Psoas muscle (tissue), 8 donors: Measurements from ENCODE around the gene THBD. TPM values are rescaled to one million over a fixed set of nuclear protein-coding genes. Genes with fewer than 3 reads are reported as not detected.

Experiments
- ATAC-seq, 4 donors: fragments of 200-7000 bp; cut with Tn5 transposase; one replicate each; pipeline ENCODE4 v1.9.1; 2020; ENCODE audit warnings: moderate library complexity in 3 of 4, mild to moderate bottlenecking in 2 of 4
- DNase-seq, 2 donors: peaks; one replicate each; pipeline ENCODE4 v3.0.0-alpha.2; 2020
- H3K27ac ChIP-seq: fragments of 200-600 bp; one replicate; pipeline ENCODE4 v1.8.0; 2022
- H3K27me3 ChIP-seq, 3 donors: fragments of 200-600 bp in 1 of 3; one replicate each; pipeline versions ENCODE4 v1.6.1 to v1.8.0; 2013 to 2022; ENCODE audit warnings: low read length in 2 of 3, mild to moderate bottlenecking in 2 of 3, moderate library complexity in 1 of 3; ENCODE audit not compliant: insufficient read depth in 3 of 3
- H3K36me3 ChIP-seq, 2 donors: fragments of 200-600 bp in 1 of 2; one replicate each; pipeline versions ENCODE4 v1.6.1 to v1.8.0; 2013 to 2022; ENCODE audit warnings: low read depth in 1 of 2, mild to moderate bottlenecking in 1 of 2, moderate library complexity in 1 of 2; ENCODE audit not compliant: insufficient read depth in 1 of 2
- H3K4me1 ChIP-seq: fragments of 200-600 bp; one replicate; pipeline ENCODE4 v1.8.0; 2022
- H3K4me3 ChIP-seq: fragments of 200-600 bp; one replicate; pipeline ENCODE4 v1.8.0; 2022; ENCODE audit warnings: mild to moderate bottlenecking
- H3K9me3 ChIP-seq: fragments of 200-600 bp; one replicate; pipeline ENCODE4 v1.8.0; 2022
- WGBS, 3 donors: extraction: QIAGEN DNeasy Blood & Tissue Kit; methylation state at CpG; one replicate each; pipeline versions ENCODE4 v1.1.6 to v1.1.7; 2013; 5-methylcytosine and 5-hydroxymethylcytosine counted together
- intact Hi-C, 2 donors: fragments of 100-400 bp; cut with DNase I; formaldehyde crosslinking; loops; one replicate each; pipeline versions ENCODE4 v1.11.0 to v1.14.2; 2022
- polyA plus RNA-seq, 3 donors: library from polyadenylated mRNA; stranded (reverse); fragments of 200-250 nt; gene quantifications; one replicate each; pipeline ENCODE4 v1.2.3, GENCODE V29; 2013
- total RNA-seq, 4 donors: library from RNA; stranded (reverse); fragmentation: NEBNext Ultra II Directional in 2 of 4; extraction: Animal tissue kit (Norgen Biotek cat#: 25700) in 2 of 4; gene quantifications; one replicate each; pipeline versions ENCODE4 v1.2.1 to v1.2.4, GENCODE V29; 2021 to 2023
- TF ChIP-seq, protein P1 (sequence below): fragments of 200-600 bp; IDR thresholded peaks from one replicate; pipeline ENCODE4 v1.8.0; 2022; ENCODE audit warnings: antibody characterized with exemption
- donor health status: healthy with polysubstance abuse.
- donor health status: DM: no; HTN: no; CAD: no; lungs with moderate emphysema.
- donor health status: Bipolar disorder and iron deficiency.
- donor health status: healthy.
- donor health status: DM: yes; HTN: yes; CAD: no.
- donor health status: DM: no; HTN: no; CAD: no.
- donor health status: DM: no; HTN: no; CAD: no.
- donor health status: DM: yes; HTN: yes; CAD: no.

THBD gene
- total and polyA plus RNA-seq, 7 donors, result 6.5 to 604 (median 50.0) TPM

DNA sequence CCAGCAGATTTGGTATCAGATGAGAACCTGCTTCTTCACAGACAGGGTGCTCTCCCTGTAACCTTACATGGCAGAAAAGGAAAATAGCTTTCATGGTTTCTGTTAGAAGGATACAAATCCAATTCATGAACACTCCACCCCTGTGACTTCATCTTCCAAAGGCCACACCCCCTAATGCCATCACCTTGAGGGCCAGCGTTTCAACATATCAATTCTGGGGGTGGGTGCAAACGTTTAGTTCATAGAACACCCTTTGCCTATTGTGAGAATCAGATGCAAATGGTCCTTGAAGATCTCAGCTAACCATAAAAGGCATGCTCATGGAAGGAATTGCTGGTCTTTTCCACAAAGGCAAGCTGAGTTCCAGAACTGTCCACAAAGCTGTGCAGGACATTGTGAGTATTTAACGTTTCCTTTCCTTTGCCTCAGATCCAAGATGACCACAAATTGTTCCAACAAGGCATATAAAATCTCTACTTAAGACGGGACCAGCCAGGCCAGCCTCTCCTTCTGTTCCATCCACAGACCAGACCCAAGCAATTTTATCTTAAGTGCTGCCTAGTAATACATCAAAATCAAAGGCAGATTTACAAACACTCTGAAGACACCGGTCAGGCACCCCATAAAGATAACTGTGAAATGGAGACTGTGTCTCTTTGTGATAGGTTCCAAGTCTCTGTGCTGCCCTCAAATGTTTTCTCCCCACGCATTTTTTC lies 49.1 kb downstream of the THBD start:
- H3K27ac ChIP-seq, result no peak overlapping the region
- H3K9me3 ChIP-seq, result no peaks in the 10 kb centered on the region
- no peaks in the 10 kb centered on the region for H3K4me1 ChIP-seq
- no peaks in the 10 kb centered on the region for H3K27me3 ChIP-seq
- TF ChIP-seq, protein P1, sequence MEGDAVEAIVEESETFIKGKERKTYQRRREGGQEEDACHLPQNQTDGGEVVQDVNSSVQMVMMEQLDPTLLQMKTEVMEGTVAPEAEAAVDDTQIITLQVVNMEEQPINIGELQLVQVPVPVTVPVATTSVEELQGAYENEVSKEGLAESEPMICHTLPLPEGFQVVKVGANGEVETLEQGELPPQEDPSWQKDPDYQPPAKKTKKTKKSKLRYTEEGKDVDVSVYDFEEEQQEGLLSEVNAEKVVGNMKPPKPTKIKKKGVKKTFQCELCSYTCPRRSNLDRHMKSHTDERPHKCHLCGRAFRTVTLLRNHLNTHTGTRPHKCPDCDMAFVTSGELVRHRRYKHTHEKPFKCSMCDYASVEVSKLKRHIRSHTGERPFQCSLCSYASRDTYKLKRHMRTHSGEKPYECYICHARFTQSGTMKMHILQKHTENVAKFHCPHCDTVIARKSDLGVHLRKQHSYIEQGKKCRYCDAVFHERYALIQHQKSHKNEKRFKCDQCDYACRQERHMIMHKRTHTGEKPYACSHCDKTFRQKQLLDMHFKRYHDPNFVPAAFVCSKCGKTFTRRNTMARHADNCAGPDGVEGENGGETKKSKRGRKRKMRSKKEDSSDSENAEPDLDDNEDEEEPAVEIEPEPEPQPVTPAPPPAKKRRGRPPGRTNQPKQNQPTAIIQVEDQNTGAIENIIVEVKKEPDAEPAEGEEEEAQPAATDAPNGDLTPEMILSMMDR, result no peak
- intact Hi-C loops, result no loop called here
- DNase-seq (no peak), ATAC-seq (no peak)
- H3K4me3 ChIP-seq, result no peak overlapping the region
- WGBS, 3 donors, result 63 to 72% (median 66%) methylated on average over 6 of the region's 6 CpGs
- no peaks in the 10 kb centered on the region for H3K36me3 ChIP-seq

DNA sequence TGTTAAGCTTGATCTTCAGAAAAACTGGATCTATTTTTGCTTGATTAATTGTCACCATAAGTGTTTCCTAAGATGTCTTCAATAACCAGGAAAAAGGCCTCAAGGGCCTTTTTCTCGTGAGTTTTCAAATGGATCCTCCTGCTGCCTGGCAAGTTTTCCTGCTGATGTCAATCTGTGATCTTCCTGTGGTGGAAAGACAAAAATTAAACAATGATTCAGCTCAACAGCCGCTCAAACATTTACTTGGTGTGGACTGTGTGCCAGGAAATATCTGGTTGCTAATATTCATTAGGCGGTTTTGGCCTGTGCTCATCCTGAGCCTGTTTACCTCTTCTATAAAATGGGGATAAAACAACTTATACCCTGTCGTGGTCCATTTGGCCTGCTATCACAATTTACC lies 49.7 kb downstream of the THBD start:
- ATAC-seq (no peak), DNase-seq (no peak)
- 55 to 60% (median 56%) methylated on average over 4 of the region's 4 CpGs for WGBS, 3 donors
- H3K4me1 ChIP-seq, result no peaks in the 10 kb centered on the region
- intact Hi-C loops, result no loop called here
- no peaks in the 10 kb centered on the region for H3K27me3 ChIP-seq
- H3K27ac ChIP-seq, result no peak overlapping the region
- no peaks in the 10 kb centered on the region for H3K36me3 ChIP-seq
- no peaks in the 10 kb centered on the region for H3K9me3 ChIP-seq
- no peak overlapping the region for H3K4me3 ChIP-seq
- TF ChIP-seq, protein P1, result no peak

DNA sequence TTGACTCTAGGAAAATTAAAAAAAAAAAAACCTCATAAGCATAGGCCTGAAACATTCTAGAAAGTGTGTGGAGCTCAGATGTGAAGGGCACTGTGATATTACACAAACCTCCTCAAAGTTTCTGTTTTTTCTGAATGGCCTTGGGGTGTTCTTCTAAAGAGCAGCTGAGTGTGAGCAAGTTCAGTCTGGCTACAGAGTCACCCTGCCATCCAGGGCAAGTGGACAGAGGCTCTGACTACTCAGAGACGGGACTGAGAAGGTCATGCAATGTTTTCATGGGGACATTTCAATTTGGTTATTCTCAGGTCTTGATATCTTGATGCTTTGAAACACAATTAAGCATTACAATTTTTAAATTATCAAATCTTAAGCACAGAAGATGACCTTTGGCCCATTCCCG lies 51.0 kb downstream of the THBD start:
- Histone ChIP-seq H3K9me3 (no peaks in the 10 kb centered on the region), H3K27me3 (no peaks in the 10 kb centered on the region), H3K4me3 (no peak overlapping the region), H3K4me1 (no peaks in the 10 kb centered on the region), H3K36me3 (no peaks in the 10 kb centered on the region), H3K27ac (no peak overlapping the region)
- WGBS, 3 donors, result 91 to 98% (median 97%) methylated on average over 2 of the region's 2 CpGs
- ATAC-seq (no peak), DNase-seq (no peak)
- TF ChIP-seq, protein P1, result no peak
- intact Hi-C loops, result no loop called here

DNA sequence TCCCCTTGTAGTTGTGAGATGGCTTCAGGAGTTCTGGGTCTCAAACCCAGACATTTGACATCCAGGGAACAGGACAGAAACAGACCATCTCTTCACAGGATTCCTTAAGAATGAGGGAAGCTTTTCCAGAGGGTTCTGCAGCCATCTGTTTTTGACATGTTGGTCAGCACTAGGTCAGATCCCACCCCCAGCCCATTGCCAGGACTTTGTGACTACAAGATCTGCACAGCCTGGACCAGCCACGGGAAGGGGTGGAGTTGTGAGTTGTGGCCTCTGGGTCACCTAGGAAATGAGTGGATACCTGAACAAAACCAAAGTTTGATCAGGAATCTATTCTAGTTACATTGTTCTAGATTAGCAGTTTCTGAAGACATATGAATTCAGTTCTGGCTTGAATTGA lies 53.5 kb downstream of the THBD start:
- DNase-seq (no peak), ATAC-seq (no peak)
- WGBS, 3 donors, result 20 to 33% (median 26%) methylated on average over 1 of the region's 1 CpG
- Histone ChIP-seq H3K27me3 (no peaks in the 10 kb centered on the region), H3K4me1 (no peaks in the 10 kb centered on the region), H3K36me3 (no peaks in the 10 kb centered on the region), H3K27ac (no peak overlapping the region), H3K4me3 (no peak overlapping the region), H3K9me3 (no peaks in the 10 kb centered on the region)
- intact Hi-C loops, result no loop called here
- TF ChIP-seq, protein P1, result no peak

Other genes with a start within 250 kb of the THBD start
- not detected for gene SSTR4, start 14.4 kb downstream of the THBD start, total RNA-seq
- gene SSTR4, start 14.4 kb downstream of the THBD start, polyA plus RNA-seq, result not detected
- 10 to 100 TPM; 17.6 to 35.7 (median 34.6) TPM for gene CD93, start 36.7 kb upstream of the THBD start, total RNA-seq
- gene CD93, start 36.7 kb upstream of the THBD start, polyA plus RNA-seq, result 10 to 100 TPM in 1 of 3 donors, 1 to 10 TPM in 2; 7.7 to 15.5 (median 9.5) TPM